GM19193 (cell line): ENCODE results near the gene TMC7.

Experiments used
- POLR2A ChIP-seq: IDR thresholded peaks from 4 replicates; pipeline ENCODE4 v1.6.1; 2011; ENCODE audit not compliant: insufficient read depth, insufficient read length; ENCODE audit errors: extremely low read depth

The TMC7 gene

GRCh38 chr16:18969050-18969854 is 14.5 kb upstream of the TMC7 start:
- TF ChIP-seq POLR2A, result no peak

GRCh38 chr16:18969855-18970240 is 13.9 kb upstream of the TMC7 start:
- no peak for TF ChIP-seq POLR2A

GRCh38 chr16:18975109-18975508 is 8.6 kb upstream of the TMC7 start:
- no peak for TF ChIP-seq POLR2A

DNA sequence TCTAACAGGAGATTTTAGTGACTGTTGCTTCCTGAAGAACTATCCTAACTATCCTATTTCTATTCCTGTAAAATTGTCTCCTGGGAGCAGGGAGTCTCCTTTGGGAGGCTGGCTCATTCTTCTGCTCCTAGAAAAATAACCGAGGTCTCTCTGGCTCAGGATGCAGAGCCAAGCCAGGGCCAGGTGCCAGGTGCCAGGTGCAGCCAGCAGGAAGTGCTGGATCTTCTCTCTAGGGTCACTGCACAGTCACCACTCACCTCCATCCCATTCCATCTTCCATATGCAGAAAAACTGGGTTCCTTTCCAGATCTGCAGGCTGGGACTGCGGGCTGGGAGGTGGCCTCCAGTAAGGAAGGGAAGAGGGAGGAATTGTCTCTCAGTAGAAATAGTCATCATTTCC is 3.8 kb upstream of the TMC7 start:
- TF ChIP-seq POLR2A, result no peak

GRCh38 chr16:18984435-18985005 is 786 bp downstream of the TMC7 start:
- no peak for TF ChIP-seq POLR2A

DNA sequence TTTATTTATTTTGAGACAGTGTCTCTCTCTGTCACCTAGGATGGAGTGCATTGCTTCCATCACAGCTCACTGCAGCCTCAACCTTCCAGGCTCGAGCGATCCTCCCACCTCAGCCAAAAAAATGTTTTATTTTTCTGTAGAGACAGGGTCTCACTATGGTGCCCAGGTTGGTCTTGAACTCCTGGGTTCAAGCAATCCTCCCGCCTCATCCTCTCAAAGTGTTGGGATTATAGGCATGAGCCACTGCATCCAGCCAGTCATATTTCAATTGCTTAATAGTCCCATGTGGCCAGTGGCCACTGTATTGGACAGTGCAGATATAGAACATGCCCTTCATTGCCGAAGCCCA is 15.3 kb downstream of the TMC7 start:
- TF ChIP-seq POLR2A, result no peak

DNA sequence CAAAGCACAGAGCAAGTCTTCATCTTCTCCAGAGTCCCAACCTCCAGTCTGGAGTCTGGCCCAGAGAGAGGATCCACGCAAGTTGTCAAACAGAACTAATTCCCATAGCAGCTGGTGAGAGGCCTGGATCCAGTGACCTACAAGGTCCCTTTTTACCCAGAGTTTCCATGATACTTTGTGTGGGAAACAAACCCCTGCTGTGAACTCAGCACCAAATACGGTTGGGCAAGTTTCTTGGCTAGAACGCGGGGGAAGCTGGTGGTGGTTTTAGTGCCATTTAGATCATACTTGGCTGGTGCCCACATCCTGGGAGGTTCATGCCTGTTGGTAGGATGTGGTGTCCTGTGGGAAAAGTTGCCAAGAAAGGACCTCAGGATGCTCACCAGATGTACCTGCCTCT is 18.1 kb downstream of the TMC7 start:
- TF ChIP-seq POLR2A, result no peak

DNA sequence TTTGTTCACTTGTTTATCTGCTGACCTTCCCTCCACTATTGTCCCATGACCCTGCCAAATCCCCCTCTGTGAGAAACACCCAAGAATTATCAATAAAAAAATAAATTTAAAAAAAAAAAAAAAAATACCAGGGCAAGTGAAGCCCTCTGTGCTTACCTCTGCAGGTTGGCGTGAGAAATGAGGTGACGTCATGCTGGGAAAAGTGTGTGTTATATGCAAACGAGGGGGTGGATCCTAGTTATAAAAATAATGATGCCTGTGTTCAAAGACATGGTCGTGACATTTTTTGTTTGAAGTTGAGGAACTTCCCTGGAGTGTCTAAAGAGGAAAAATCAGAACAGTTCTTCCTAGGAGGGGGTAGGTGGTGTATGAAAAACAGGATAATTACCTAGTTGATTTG is 20.2 kb downstream of the TMC7 start:
- no peak for TF ChIP-seq POLR2A

GRCh38 chr16:19005561-19006445 is 22.1 kb downstream of the TMC7 start:
- TF ChIP-seq POLR2A, result no peak

GRCh38 chr16:19006446-19007315 is 22.9 kb downstream of the TMC7 start:
- TF ChIP-seq POLR2A, result no peak

DNA sequence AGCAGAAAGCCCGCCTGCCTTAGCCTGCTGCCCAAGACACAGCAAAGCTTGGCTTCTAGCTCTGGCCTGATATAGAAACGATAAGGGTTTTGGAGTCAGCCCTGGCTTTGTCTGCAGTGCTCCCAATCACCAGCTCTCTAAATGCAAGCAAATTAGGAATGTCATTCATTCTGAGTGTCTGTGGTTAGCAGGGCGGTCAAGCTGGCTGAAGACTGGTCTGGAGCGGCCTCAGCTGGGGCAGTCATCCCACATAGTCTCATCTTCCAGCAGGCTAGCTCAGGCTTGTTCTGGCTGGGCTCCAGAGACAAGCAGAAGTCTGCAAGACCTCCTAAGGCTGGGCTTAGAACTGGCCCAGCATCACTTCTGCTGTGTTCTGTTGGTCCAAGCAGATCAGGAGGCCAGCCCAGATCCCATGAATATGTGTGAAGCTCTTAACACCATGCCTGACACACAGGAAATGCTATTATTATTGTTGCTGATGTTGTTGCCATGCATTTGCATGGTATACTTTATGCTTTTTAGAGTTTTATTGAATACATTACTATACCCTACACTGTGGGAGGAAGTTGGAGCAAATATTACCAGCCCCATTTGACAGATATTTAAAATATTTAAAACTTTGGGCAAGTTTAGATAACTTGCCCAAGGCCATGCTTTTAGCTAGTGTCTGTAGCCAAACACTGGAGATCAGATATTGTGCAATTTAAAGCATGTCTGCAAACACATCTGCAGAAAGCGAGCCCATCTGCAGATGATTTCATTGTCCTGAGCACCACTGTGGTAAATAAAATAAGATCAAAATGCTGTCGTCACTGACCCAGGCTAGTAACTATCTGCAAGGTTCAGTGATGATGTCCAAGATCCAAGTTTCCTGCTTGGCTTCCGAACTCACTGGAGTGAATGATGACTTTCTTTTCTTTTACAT is 24.8 kb downstream of the TMC7 start:
- no peak for TF ChIP-seq POLR2A

DNA sequence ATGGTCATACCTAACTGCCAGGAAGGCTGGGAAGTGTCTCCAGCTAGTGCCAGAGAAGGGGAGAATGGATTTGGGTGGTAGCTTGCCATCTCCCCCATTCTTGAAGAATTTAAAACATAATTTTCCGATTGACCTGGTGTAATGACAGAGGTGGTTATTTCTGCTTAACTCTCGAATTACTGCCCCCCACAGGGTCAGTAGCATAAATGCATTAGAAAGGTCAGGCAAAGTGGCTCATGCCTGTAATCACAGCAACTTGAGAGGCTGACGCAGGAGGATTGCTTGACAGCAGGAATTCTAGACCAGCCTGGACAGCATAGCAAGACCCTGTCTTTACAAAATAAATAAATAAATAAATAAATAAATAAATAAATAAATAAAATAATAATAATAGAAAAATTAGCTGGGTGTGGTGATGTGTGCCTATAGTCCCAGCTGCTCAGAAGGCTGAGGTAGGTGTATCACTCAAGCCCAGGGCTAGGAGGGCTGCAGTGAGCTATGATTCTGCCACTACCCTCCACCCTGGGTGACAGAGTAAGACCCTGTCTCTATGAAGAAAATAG is 27.5 kb downstream of the TMC7 start:
- TF ChIP-seq POLR2A, result no peak

DNA sequence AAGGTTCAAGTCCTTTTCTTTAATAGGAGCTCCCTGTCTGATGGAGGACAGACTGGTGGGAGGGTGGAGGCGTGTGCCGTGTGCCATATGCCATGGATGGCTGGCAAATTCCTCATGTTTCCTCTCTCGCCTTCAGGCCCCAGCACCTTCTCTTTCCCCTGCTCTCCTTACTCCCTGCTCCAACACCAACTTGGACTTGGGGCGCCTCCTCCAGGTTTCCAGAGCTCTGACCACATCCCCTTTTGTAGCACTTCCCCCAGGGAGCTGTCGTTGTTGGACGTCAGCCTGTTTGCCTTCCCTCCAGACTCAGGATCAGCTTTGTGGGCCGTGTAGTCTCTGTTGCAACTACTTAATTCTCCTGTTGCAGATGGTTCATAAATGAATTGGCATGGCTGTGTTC is 30.7 kb downstream of the TMC7 start:
- TF ChIP-seq POLR2A, result no peak
